OCI-LY1 (cell line): ENCODE data around the gene ABHD6.

Source experiments
- CTCF ChIP-seq: fragments of 200-600 bp; sonication (generic), shearing (Covaris generic); IDR thresholded peaks from 2 replicates; pipeline ENCODE4 v1.5.1; 2017; ENCODE audit warnings: mild to moderate bottlenecking, antibody characterized with exemption, low read length, moderate library complexity, mixed read lengths
- EZH2 ChIP-seq: fragments of 200-600 bp; sonication (generic), shearing (Covaris generic); IDR thresholded peaks from 2 replicates; pipeline ENCODE4 v1.8.0; 2017; ENCODE audit warnings: borderline replicate concordance, mixed run types, mild to moderate bottlenecking, antibody characterized with exemption, low read length, moderate library complexity, mixed read lengths

- TF ChIP-seq CTCF (no peak), EZH2 (no peak)
Observed at GRCh38 chr3:58231666-58232065, 5.9 kb upstream of the ABHD6 start.
